WTC11 (cell line): ENCODE measurements around the gene MXRA8. TPM values are rescaled to one million over a fixed set of nuclear protein-coding genes. Genes with fewer than 3 reads are reported as not detected.

Source experiments
- ATAC-seq: fragments of 200-7000 bp; cut with Tn5 transposase; 2 replicates; pipeline ENCODE4 v1.10.0; 2021; ENCODE audit warnings: mild to moderate bottlenecking, moderate library complexity
- CTCF ChIA-PET: fragments of 300-600 bp; sonication (Branson Sonifier 250); formaldehyde crosslinking; loops from one replicate; lab custom pipeline; 2021; ENCODE audit warnings: antibody characterized with exemption; lab: Charles Lee
- POLR2A ChIA-PET: fragments of 350-600 bp; sonication (Branson Sonifier 250); formaldehyde crosslinking; loops from one replicate; lab custom pipeline; 2021; ENCODE audit warnings: antibody characterized with exemption; lab: Charles Lee
- DNase-seq: peaks from one replicate; pipeline ENCODE4 v3.0.0; 2021; ENCODE audit warnings: low spot score
- H3K27ac Mint-ChIP-seq: 2 replicates; pipeline ENCODE4 v1.8.0; 2021; ENCODE audit warnings: mixed read lengths
- H3K27me3 Mint-ChIP-seq: 2 replicates; pipeline ENCODE4 v1.8.0; 2021; ENCODE audit warnings: low read depth, mild to moderate bottlenecking, moderate library complexity, mixed read lengths
- H3K36me3 Mint-ChIP-seq: 2 replicates; pipeline ENCODE4 v1.8.0; 2021; ENCODE audit warnings: mixed read lengths
- H3K4me1 Mint-ChIP-seq: 2 replicates; pipeline ENCODE4 v1.8.0; 2022; ENCODE audit warnings: mixed read lengths
- H3K4me3 Mint-ChIP-seq: 2 replicates; pipeline ENCODE4 v1.8.0; 2021; ENCODE audit warnings: mild to moderate bottlenecking, moderate library complexity, mixed read lengths
- H3K9me3 Mint-ChIP-seq: 2 replicates; pipeline ENCODE4 v1.8.0; 2021; ENCODE audit warnings: mixed read lengths
- ATF6 ChIP-seq: sonication (generic); formaldehyde crosslinking; IDR thresholded peaks from 2 replicates; pipeline ENCODE4 v1.8.1; 2023; ENCODE audit warnings: mild to moderate bottlenecking, missing genetic modification reagents
- CTCF ChIP-seq: fragments of 200-600 bp; IDR thresholded peaks from 2 replicates; pipeline ENCODE4 v1.8.0; 2022; ENCODE audit warnings: antibody characterized with exemption
- E2F5 ChIP-seq: sonication (generic); formaldehyde crosslinking; IDR thresholded peaks from 2 replicates; pipeline ENCODE4 v1.8.1; 2022; ENCODE audit warnings: mild to moderate bottlenecking, moderate library complexity, missing genetic modification reagents
- ESRRA ChIP-seq: sonication (generic); formaldehyde crosslinking; IDR thresholded peaks from 2 replicates; pipeline ENCODE4 v1.8.1; 2022; ENCODE audit warnings: mild to moderate bottlenecking, missing genetic modification reagents, borderline replicate concordance
- ETV6 ChIP-seq: sonication (generic); formaldehyde crosslinking; IDR thresholded peaks from 2 replicates; pipeline ENCODE4 v1.8.1; 2022; ENCODE audit warnings: mild to moderate bottlenecking, missing genetic modification reagents
- FOXK1 ChIP-seq: sonication (generic); formaldehyde crosslinking; IDR thresholded peaks from 2 replicates; pipeline ENCODE4 v1.8.0; 2022; ENCODE audit warnings: mild to moderate bottlenecking, moderate library complexity, missing genetic modification reagents
- FOXP1 ChIP-seq: sonication (generic); formaldehyde crosslinking; IDR thresholded peaks from 2 replicates; pipeline ENCODE4 v1.8.0; 2022; ENCODE audit warnings: missing genetic modification reagents, mild to moderate bottlenecking, moderate library complexity, borderline replicate concordance
- GABPB1 ChIP-seq: sonication (generic); formaldehyde crosslinking; IDR thresholded peaks from 2 replicates; pipeline ENCODE4 v1.8.1; 2023; ENCODE audit warnings: mild to moderate bottlenecking, missing genetic modification reagents
- JAZF1 ChIP-seq: fragments of 250-450 bp; sonication (Bioruptor Pico); IDR thresholded peaks from 2 replicates; pipeline ENCODE4 v1.9.0; 2021; ENCODE audit warnings: moderate library complexity, mild to moderate bottlenecking, inconsistent platforms
- JUN ChIP-seq: sonication (generic); formaldehyde crosslinking; IDR thresholded peaks from 2 replicates; pipeline ENCODE4 v1.8.0; 2023; ENCODE audit warnings: mild to moderate bottlenecking, missing genetic modification reagents
- MAX ChIP-seq: sonication (generic); formaldehyde crosslinking; IDR thresholded peaks from 2 replicates; pipeline ENCODE4 v1.8.0; 2022; ENCODE audit warnings: mild to moderate bottlenecking, missing genetic modification reagents
- MLX ChIP-seq: sonication (generic); formaldehyde crosslinking; IDR thresholded peaks from 2 replicates; pipeline ENCODE4 v1.8.1; 2023; ENCODE audit warnings: mild to moderate bottlenecking, missing genetic modification reagents, moderate library complexity
- MYBL2 ChIP-seq: sonication (generic); formaldehyde crosslinking; IDR thresholded peaks from 2 replicates; pipeline ENCODE4 v1.8.1; 2023; ENCODE audit warnings: mild to moderate bottlenecking, moderate library complexity, missing genetic modification reagents
- NR3C1 ChIP-seq: sonication (generic); formaldehyde crosslinking; conservative IDR thresholded peaks from 2 replicates; pipeline ENCODE4 v1.8.1; 2023; ENCODE audit warnings: low read depth, mild to moderate bottlenecking, missing genetic modification reagents
- OVOL2 ChIP-seq: fragments of 250-450 bp; sonication (Bioruptor Pico); IDR thresholded peaks from 2 replicates; pipeline ENCODE4 v1.9.0; 2021; ENCODE audit warnings: mild to moderate bottlenecking, borderline replicate concordance
- PRDM15 ChIP-seq: sonication (generic); formaldehyde crosslinking; IDR thresholded peaks from 2 replicates; pipeline ENCODE4 v1.8.0; 2022; ENCODE audit warnings: missing genetic modification reagents
- RELA ChIP-seq: sonication (generic); formaldehyde crosslinking; IDR thresholded peaks from 2 replicates; pipeline ENCODE4 v1.8.1; 2022; ENCODE audit warnings: missing genetic modification reagents, mild to moderate bottlenecking, borderline replicate concordance
- SMAD3 ChIP-seq: sonication (generic); formaldehyde crosslinking; IDR thresholded peaks from 2 replicates; pipeline ENCODE4 v1.8.0; 2022; ENCODE audit warnings: missing genetic modification reagents, mild to moderate bottlenecking, borderline replicate concordance
- SP1 ChIP-seq: sonication (generic); formaldehyde crosslinking; conservative IDR thresholded peaks from 2 replicates; pipeline ENCODE4 v1.8.1; 2022; ENCODE audit warnings: missing genetic modification reagents
- STAT6 ChIP-seq: sonication (generic); formaldehyde crosslinking; conservative IDR thresholded peaks from 2 replicates; pipeline ENCODE4 v1.8.1; 2023; ENCODE audit warnings: mild to moderate bottlenecking, low read depth, missing genetic modification reagents, moderate library complexity
- USF2 ChIP-seq: sonication (generic); formaldehyde crosslinking; IDR thresholded peaks from 2 replicates; pipeline ENCODE4 v1.8.1; 2023; ENCODE audit warnings: mild to moderate bottlenecking, missing genetic modification reagents, moderate library complexity
- ZNF121 ChIP-seq: sonication (generic); formaldehyde crosslinking; IDR thresholded peaks from 2 replicates; pipeline ENCODE4 v1.8.0; 2023; ENCODE audit warnings: missing genetic modification reagents
- total RNA-seq: library from RNA; stranded (reverse); gene quantifications from 3 replicates; pipeline ENCODE4 v1.2.3, GENCODE V29; 2021

Gene MXRA8
- total RNA-seq, 1 experiment from 2014 or later: 6.7 TPM

GRCh38 chr1:1307923-1308755 lies 50.2 kb downstream of the MXRA8 start, which contains the start of the genes ACAP3 and PUSL1:
TSS of gene ACAP3 (minus strand) at chr1:1307930. CDS start at chr1:1307815, 115 bp downstream.
TSS of gene PUSL1 (plus strand) at chr1:1308597. CDS start at chr1:1308644, 47 bp downstream.
- Mint-ChIP-seq H3K27ac (0 out of 2 replicates have a peak within 1 kb of the TSS, but pooled peaks have one; percentile 32), H3K36me3 (peaks cover 5% of the 10 kb centered on the region; the same call in 1 of the 2 replicates), H3K27me3 (peaks cover 6% of the 10 kb centered on the region; the same call in 1 of the 2 replicates), H3K4me3 (peak within 1 kb of the TSS; percentile 71), H3K9me3 (no peaks in the 10 kb centered on the region), H3K4me1 (peaks cover 21% of the 10 kb centered on the region)
- DNase-seq: peak; percentile 82
- TF ChIP-seq ZNF121 (CRISPR knock-in tag) (no peak), PRDM15 (CRISPR knock-in tag) (no peak), ATF6 (no peak), OVOL2 (no peak), SP1 (CRISPR knock-in tag) (peak; percentile 68), ETV6 (CRISPR knock-in tag) (peak; percentile 18; the same call in 1 of the 2 replicates), ESRRA (peak; percentile 79; the same call in 1 of the 2 replicates), RELA (CRISPR knock-in tag) (no peak), CTCF (no peak), GABPB1 (CRISPR knock-in tag) (peak; percentile 17; the same call in 1 of the 2 replicates), JUN (no peak), MLX (CRISPR knock-in tag) (no peak), MYBL2 (CRISPR knock-in tag) (peak; percentile 5; the same call in 1 of the 2 replicates), USF2 (CRISPR knock-in tag) (peak; percentile 31; the same call in 1 of the 2 replicates), MAX (CRISPR knock-in tag) (peak; percentile 77; the same call in 1 of the 2 replicates), STAT6 (CRISPR knock-in tag) (0 out of 2 replicates have a peak, but pooled peaks have one; percentile 52), E2F5 (CRISPR knock-in tag) (peak; percentile 52; the same call in 1 of the 2 replicates), FOXK1 (CRISPR knock-in tag) (peak; percentile 76), NR3C1 (CRISPR knock-in tag) (0 out of 2 replicates have a peak, but pooled peaks have one; percentile 46), SMAD3 (CRISPR knock-in tag) (no peak), FOXP1 (CRISPR knock-in tag) (0 out of 2 replicates have a peak, but pooled peaks have one; percentile 25), JAZF1 (CRISPR knock-in tag) (no peak)
- POLR2A ChIA-PET: no interaction called here
- ATAC-seq: peak; percentile 40
- CTCF ChIA-PET: interaction anchor here (0.5 kb wide), 1 partner anchor 191 kb away, joined by 3 read pairs; no protein-coding TSS in a partner anchor
